Common myeloid progenitor, CD34-positive (primary cell): ENCODE data around the gene CAV2.

ENCODE experiments used
- CTCF ChIA-PET: fragments of 350-600 bp; sonication (Branson Sonifier 250); formaldehyde crosslinking; loops from one replicate; lab custom pipeline; 2021; ENCODE audit warnings: antibody characterized with exemption; lab: Charles Lee
- POLR2A ChIA-PET: fragments of 350-600 bp; sonication (Branson Sonifier 250); formaldehyde crosslinking; loops from one replicate; lab custom pipeline; 2021; ENCODE audit warnings: antibody characterized with exemption; lab: Charles Lee
- DNase-seq, 3 donors: peaks; one replicate each; pipeline versions ENCODE4 v3.0.0 to v3.0.0-alpha.2; 2013
- H3K27ac ChIP-seq, 2 experiments: 1 replicate in 1 of 2; 2 replicates in 1 of 2; pipeline ENCODE4 v1.7.0; 2013; ENCODE audit warnings: inconsistent platforms in 2 of 2, low read length in 2 of 2, mild to moderate bottlenecking in 2 of 2, low read depth in 1 of 2, moderate library complexity in 1 of 2; ENCODE audit not compliant: severe bottlenecking in 2 of 2, insufficient read depth in 1 of 2, poor library complexity in 1 of 2
- H3K27me3 ChIP-seq, 5 experiments: replicated peaks in 2 of 5; 1 replicate in 3 of 5; 2 replicates in 2 of 5; pipeline versions ENCODE4 v1.6.1 to v1.7.0; 2013; ENCODE audit warnings: low read length in 4 of 5, mild to moderate bottlenecking in 2 of 5, moderate library complexity in 2 of 5, inconsistent platforms in 1 of 5; ENCODE audit not compliant: insufficient read depth in 5 of 5, control insufficient read depth in 4 of 5
- H3K36me3 ChIP-seq, 4 experiments: 1 replicate in 2 of 4; 2 replicates in 2 of 4; pipeline versions ENCODE4 v1.6.1 to v1.7.0; 2013; ENCODE audit warnings: low read length in 3 of 4, control low read depth in 1 of 4, mild to moderate bottlenecking in 1 of 4; ENCODE audit not compliant: control insufficient read depth in 4 of 4, insufficient read depth in 4 of 4
- H3K4me1 ChIP-seq, 4 experiments: 1 replicate in 3 of 4; 2 replicates in 1 of 4; pipeline versions ENCODE4 v1.6.1 to v1.7.1; 2013; ENCODE audit warnings: low read length in 3 of 4, mild to moderate bottlenecking in 3 of 4, control low read depth in 1 of 4, inconsistent platforms in 1 of 4, moderate library complexity in 1 of 4; ENCODE audit not compliant: control insufficient read depth in 4 of 4, insufficient read depth in 4 of 4; ENCODE audit errors: control extremely low read depth in 1 of 4
- H3K4me3 ChIP-seq, 7 experiments: 1 replicate in 4 of 7; 2 replicates in 3 of 7; pipeline versions ENCODE4 v1.5.1 to v1.7.0; 2013; ENCODE audit warnings: mild to moderate bottlenecking in 7 of 7, low read length in 6 of 7, moderate library complexity in 6 of 7, inconsistent platforms in 2 of 7, low read depth in 2 of 7, control low read depth in 1 of 7; ENCODE audit not compliant: insufficient read depth in 4 of 7, control insufficient read depth in 1 of 7; ENCODE audit errors: extremely low read depth in 1 of 7
- H3K9me3 ChIP-seq, 5 experiments: 1 replicate in 4 of 5; 2 replicates in 1 of 5; pipeline versions ENCODE4 v1.6.1 to v1.7.1; 2013; ENCODE audit warnings: low read length in 4 of 5, mild to moderate bottlenecking in 2 of 5, inconsistent platforms in 1 of 5, low read depth in 1 of 5, moderate library complexity in 1 of 5; ENCODE audit not compliant: control insufficient read depth in 4 of 5, insufficient read depth in 2 of 5; ENCODE audit errors: control extremely low read depth in 1 of 5
- WGBS: methylation state at CpG from one replicate; pipeline ENCODE4 v1.1.5; 2013; ENCODE audit not compliant: insufficient coverage; 5-methylcytosine and 5-hydroxymethylcytosine counted together

Gene CAV2

GRCh38 chr7:116534790-116535189, 35.3 kb downstream of the CAV2 start:
- WGBS, result 100% methylated on average over 2 of the region's 2 CpGs
- no peaks in the 10 kb centered on the region for H3K27me3 ChIP-seq
- no peak overlapping the region for H3K27ac ChIP-seq
- no peaks in the 10 kb centered on the region for H3K36me3 ChIP-seq
- H3K4me1 ChIP-seq, result no peaks in the 10 kb centered on the region
- no peak overlapping the region for H3K4me3 ChIP-seq
- no peak for DNase-seq
- CTCF ChIA-PET, result no interaction called here
- H3K9me3 ChIP-seq, result peaks cover 0 to 3% (median 0%) of the 10 kb centered on the region in 5 experiments
- POLR2A ChIA-PET, result no interaction called here

GRCh38 chr7:116535416-116535815, 35.9 kb downstream of the CAV2 start:
- WGBS, result no CpG with 5 or more reads among the region's 1 CpG
- POLR2A ChIA-PET, result interaction anchor here (0.5 kb wide), 1 partner anchor 1154 kb away, joined by 3 read pairs; no protein-coding TSS in a partner anchor

GRCh38 chr7:116538138-116538537, 38.6 kb downstream of the CAV2 start:
- H3K27me3 ChIP-seq, result no peaks in the 10 kb centered on the region
- POLR2A ChIA-PET, result no interaction called here
- no peak overlapping the region for H3K4me3 ChIP-seq
- no peaks in the 10 kb centered on the region for H3K4me1 ChIP-seq
- H3K9me3 ChIP-seq, result peaks cover 0 to 3% (median 0%) of the 10 kb centered on the region in 5 experiments
- CTCF ChIA-PET, result interaction anchor here (1.0 to 2.4 kb wide), 2 partner anchors 11 to 266 kb away, joined by 3 to 6 read pairs; no protein-coding TSS in a partner anchor
- DNase-seq, result no peak
- H3K36me3 ChIP-seq, result no peaks in the 10 kb centered on the region
- no CpG with 5 or more reads among the region's 2 CpGs for WGBS
- H3K27ac ChIP-seq, result no peak overlapping the region

More at GRCh38 chr7:116535416-116535815, 35.9 kb downstream of the CAV2 start:
- no peaks in the 10 kb centered on the region for H3K4me1 ChIP-seq
- no peaks in the 10 kb centered on the region for H3K36me3 ChIP-seq
- CTCF ChIA-PET, result interaction anchor here (0.7 kb wide), 1 partner anchor 8 kb away, joined by 4 read pairs; no protein-coding TSS in a partner anchor
- no peak overlapping the region for H3K4me3 ChIP-seq
- no peaks in the 10 kb centered on the region for H3K27me3 ChIP-seq
- no peak overlapping the region for H3K27ac ChIP-seq
- DNase-seq, result no peak
- H3K9me3 ChIP-seq, result peaks cover 0 to 3% (median 0%) of the 10 kb centered on the region in 5 experiments

GRCh38 chr7:116539879-116540278, 40.3 kb downstream of the CAV2 start:
- no peak for DNase-seq
- H3K4me3 ChIP-seq, result no peak overlapping the region
- H3K27ac ChIP-seq, result no peak overlapping the region
- CTCF ChIA-PET, result no interaction called here
- no peaks in the 10 kb centered on the region for H3K4me1 ChIP-seq
- WGBS, result no CpG with 5 or more reads among the region's 3 CpGs
- POLR2A ChIA-PET, result no interaction called here
- peaks cover 0 to 3% (median 0%) of the 10 kb centered on the region in 5 experiments for H3K9me3 ChIP-seq
- no peaks in the 10 kb centered on the region for H3K36me3 ChIP-seq
- H3K27me3 ChIP-seq, result no peaks in the 10 kb centered on the region

- H3K9me3 ChIP-seq, result peaks cover 0 to 3% (median 0%) of the 10 kb centered on the region in 5 experiments
Observed at GRCh38 chr7:116540743-116541142, 41.2 kb downstream of the CAV2 start.

GRCh38 chr7:116541951-116542350, 42.4 kb downstream of the CAV2 start:
- H3K4me3 ChIP-seq, result no peak overlapping the region
- no CpG with 5 or more reads among the region's 3 CpGs for WGBS
- CTCF ChIA-PET, result no interaction called here
- no peaks in the 10 kb centered on the region for H3K27me3 ChIP-seq
- POLR2A ChIA-PET, result no interaction called here
- H3K9me3 ChIP-seq, result peaks cover 0 to 3% (median 0%) of the 10 kb centered on the region in 5 experiments
- no peak overlapping the region for H3K27ac ChIP-seq
- no peaks in the 10 kb centered on the region for H3K36me3 ChIP-seq
- H3K4me1 ChIP-seq, result no peaks in the 10 kb centered on the region
- no peak for DNase-seq

More at GRCh38 chr7:116540743-116541142, 41.2 kb downstream of the CAV2 start:
- CTCF ChIA-PET, result no interaction called here
- Histone ChIP-seq H3K27me3 (no peaks in the 10 kb centered on the region), H3K36me3 (no peaks in the 10 kb centered on the region), H3K4me1 (no peaks in the 10 kb centered on the region), H3K27ac (no peak overlapping the region), H3K4me3 (no peak overlapping the region)
- no peak for DNase-seq
- POLR2A ChIA-PET, result no interaction called here

GRCh38 chr7:116542618-116543017, 43.1 kb downstream of the CAV2 start:
- Histone ChIP-seq H3K4me3 (no peak overlapping the region), H3K9me3 (peaks cover 0 to 3% (median 0%) of the 10 kb centered on the region in 5 experiments), H3K27ac (no peak overlapping the region), H3K27me3 (no peaks in the 10 kb centered on the region), H3K36me3 (no peaks in the 10 kb centered on the region), H3K4me1 (no peaks in the 10 kb centered on the region)
- no peak for DNase-seq
- POLR2A ChIA-PET, result interaction anchor here (0.6 kb wide), 1 partner anchor 511 kb away, joined by 3 read pairs; no protein-coding TSS in a partner anchor
- 100% methylated on average over 2 of the region's 2 CpGs for WGBS
- CTCF ChIA-PET, result no interaction called here
